ENCODE measurements around the gene RAI1.

The RAI1 gene

GRCh38 chr17:17680477-17681186, 626 bp upstream of the RAI1 start (continued):
- TF ChIP-seq ZNF324 (tag by site-specific recombination; IDR thresholded peaks at IDR 0.05) = no peak
- peak; percentile 22 for TF ChIP-seq ZBTB26 (tag by site-specific recombination; optimal IDR thresholded peaks at IDR 0.05)

GRCh38 chr17:17681744-17682292, 560 bp downstream of the RAI1 start:
- Histone ChIP-seq H3K27ac (ENCODE audit: extremely low read depth, low read depth, low read length) (peak overlapping the region; percentile 96), H3K9me3 (ENCODE audit: control insufficient read depth, insufficient read depth, low read depth, low read length) (no peaks in the 10 kb centered on the region), H3K4me3 (ENCODE audit: low read depth, low read length) (peak overlapping the region; percentile 76), H3K4me1 (ENCODE audit: control insufficient read depth, insufficient read depth, low read length) (peaks cover 21% of the 10 kb centered on the region), H3K36me3 (ENCODE audit: control insufficient read depth in 2 of 2, insufficient read depth in 1 of 2, low read length in 2 of 2) (peaks cover 4 to 9% of the 10 kb centered on the region in 2 experiments; a peak in 2 of 3 replicates)
- ChIA-PET POLR2A (interaction anchor here (0.7 to 4.0 kb wide), 12 partner anchors 9 to 291 kb away, joined by 3 to 45 read pairs (median 3); partner anchors contain the start of genes DRC3 and TOM1L2), CTCF (interaction anchor here (0.6 to 1.4 kb wide), 9 partner anchors 8 to 329 kb away, joined by 3 to 8 read pairs (median 5); no protein-coding TSS in a partner anchor)
- TF ChIP-seq SALL2 (tag by site-specific recombination; IDR thresholded peaks at IDR 0.05; ENCODE audit: borderline replicate concordance) = no peak
- 0 out of 2 replicates have a peak, but pooled peaks have one; percentile 38 for TF ChIP-seq BCL11B (tag by site-specific recombination; IDR thresholded peaks at IDR 0.05; ENCODE audit: low read depth)
- TF ChIP-seq, protein P1, sequence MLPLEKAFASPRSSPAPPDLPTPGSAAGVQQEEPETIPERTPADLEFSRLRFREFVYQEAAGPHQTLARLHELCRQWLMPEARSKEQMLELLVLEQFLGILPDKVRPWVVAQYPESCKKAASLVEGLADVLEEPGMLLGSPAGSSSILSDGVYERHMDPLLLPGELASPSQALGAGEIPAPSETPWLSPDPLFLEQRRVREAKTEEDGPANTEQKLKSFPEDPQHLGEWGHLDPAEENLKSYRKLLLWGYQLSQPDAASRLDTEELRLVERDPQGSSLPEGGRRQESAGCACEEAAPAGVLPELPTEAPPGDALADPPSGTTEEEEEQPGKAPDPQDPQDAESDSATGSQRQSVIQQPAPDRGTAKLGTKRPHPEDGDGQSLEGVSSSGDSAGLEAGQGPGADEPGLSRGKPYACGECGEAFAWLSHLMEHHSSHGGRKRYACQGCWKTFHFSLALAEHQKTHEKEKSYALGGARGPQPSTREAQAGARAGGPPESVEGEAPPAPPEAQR (tag by site-specific recombination; IDR thresholded peaks at IDR 0.05) = no peak
- no peak for TF ChIP-seq ZNF18 (tag by site-specific recombination; IDR thresholded peaks at IDR 0.05)
- no peak for TF ChIP-seq ZNF274 (IDR thresholded peaks at IDR 0.05; ENCODE audit: low read length)
- TF ChIP-seq ZNF274 (tag by site-specific recombination; IDR thresholded peaks at IDR 0.05; ENCODE audit: borderline replicate concordance) = no peak
- TF ChIP-seq, protein P2, sequence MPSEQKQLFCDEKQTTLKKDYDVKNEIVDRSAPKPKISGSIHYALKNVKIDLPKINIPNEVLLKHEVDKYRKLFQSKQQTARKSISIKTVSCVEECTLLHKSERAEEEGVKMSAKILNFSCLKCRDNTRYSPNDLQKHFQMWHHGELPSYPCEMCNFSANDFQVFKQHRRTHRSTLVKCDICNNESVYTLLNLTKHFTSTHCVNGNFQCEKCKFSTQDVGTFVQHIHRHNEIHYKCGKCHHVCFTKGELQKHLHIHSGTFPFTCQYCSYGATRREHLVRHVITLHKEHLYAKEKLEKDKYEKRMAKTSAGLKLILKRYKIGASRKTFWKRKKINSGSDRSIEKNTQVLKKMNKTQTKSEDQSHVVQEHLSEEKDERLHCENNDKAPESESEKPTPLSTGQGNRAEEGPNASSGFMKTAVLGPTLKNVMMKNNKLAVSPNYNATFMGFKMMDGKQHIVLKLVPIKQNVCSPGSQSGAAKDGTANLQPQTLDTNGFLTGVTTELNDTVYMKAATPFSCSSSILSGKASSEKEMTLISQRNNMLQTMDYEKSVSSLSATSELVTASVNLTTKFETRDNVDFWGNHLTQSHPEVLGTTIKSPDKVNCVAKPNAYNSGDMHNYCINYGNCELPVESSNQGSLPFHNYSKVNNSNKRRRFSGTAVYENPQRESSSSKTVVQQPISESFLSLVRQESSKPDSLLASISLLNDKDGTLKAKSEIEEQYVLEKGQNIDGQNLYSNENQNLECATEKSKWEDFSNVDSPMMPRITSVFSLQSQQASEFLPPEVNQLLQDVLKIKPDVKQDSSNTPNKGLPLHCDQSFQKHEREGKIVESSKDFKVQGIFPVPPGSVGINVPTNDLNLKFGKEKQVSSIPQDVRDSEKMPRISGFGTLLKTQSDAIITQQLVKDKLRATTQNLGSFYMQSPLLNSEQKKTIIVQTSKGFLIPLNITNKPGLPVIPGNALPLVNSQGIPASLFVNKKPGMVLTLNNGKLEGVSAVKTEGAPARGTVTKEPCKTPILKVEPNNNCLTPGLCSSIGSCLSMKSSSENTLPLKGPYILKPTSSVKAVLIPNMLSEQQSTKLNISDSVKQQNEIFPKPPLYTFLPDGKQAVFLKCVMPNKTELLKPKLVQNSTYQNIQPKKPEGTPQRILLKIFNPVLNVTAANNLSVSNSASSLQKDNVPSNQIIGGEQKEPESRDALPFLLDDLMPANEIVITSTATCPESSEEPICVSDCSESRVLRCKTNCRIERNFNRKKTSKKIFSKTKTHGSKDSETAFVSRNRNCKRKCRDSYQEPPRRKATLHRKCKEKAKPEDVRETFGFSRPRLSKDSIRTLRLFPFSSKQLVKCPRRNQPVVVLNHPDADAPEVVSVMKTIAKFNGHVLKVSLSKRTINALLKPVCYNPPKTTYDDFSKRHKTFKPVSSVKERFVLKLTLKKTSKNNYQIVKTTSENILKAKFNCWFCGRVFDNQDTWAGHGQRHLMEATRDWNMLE (tag by site-specific recombination; conservative IDR thresholded peaks at IDR 0.05; ENCODE audit: low read depth) = no peak
- TF ChIP-seq ZNF23 (tag by site-specific recombination; IDR thresholded peaks at IDR 0.05; ENCODE audit: borderline replicate concordance) = no peak
- no peak for TF ChIP-seq ZNF626 (tag by site-specific recombination; IDR thresholded peaks at IDR 0.05)
- no peak for TF ChIP-seq ZNF658 (tag by site-specific recombination; IDR thresholded peaks at IDR 0.05)
- TF ChIP-seq ZNF670 (tag by site-specific recombination; IDR thresholded peaks at IDR 0.05; ENCODE audit: low read depth) = no peak
- no peak for TF ChIP-seq ZNF24 (tag by site-specific recombination; IDR thresholded peaks at IDR 0.05)
- no peak for TF ChIP-seq MEIS1 (CRISPR knock-in tag; IDR thresholded peaks at IDR 0.05; ENCODE audit: borderline replicate concordance)
- no peak for TF ChIP-seq ZNF76 (tag by site-specific recombination; IDR thresholded peaks at IDR 0.05; ENCODE audit: borderline replicate concordance, low read depth)
- TF ChIP-seq ZNF777 (tag by site-specific recombination; IDR thresholded peaks at IDR 0.05; ENCODE audit: borderline replicate concordance) = no peak
- 0 out of 2 replicates have a peak, but pooled peaks have one; percentile 54 for TF ChIP-seq PBX3 (CRISPR knock-in tag; IDR thresholded peaks at IDR 0.05)
- TF ChIP-seq ZNF239 (tag by site-specific recombination; IDR thresholded peaks at IDR 0.05) = no peak
- peak; percentile 23 for TF ChIP-seq GLIS2 (tag by site-specific recombination; IDR thresholded peaks at IDR 0.05)
- TF ChIP-seq ZNF426 (tag by site-specific recombination; IDR thresholded peaks at IDR 0.05) = no peak
- TF ChIP-seq ZNF394 (tag by site-specific recombination; IDR thresholded peaks at IDR 0.05; ENCODE audit: borderline replicate concordance) = no peak
- no peak for TF ChIP-seq GFI1B (tag by site-specific recombination; IDR thresholded peaks at IDR 0.05)
- no peak for TF ChIP-seq WT1 (tag by site-specific recombination; IDR thresholded peaks at IDR 0.05)
- no peak for TF ChIP-seq ZNF514 (tag by site-specific recombination; IDR thresholded peaks at IDR 0.05)

All from HEK293 (cell line).